GM23338 (cell line): ENCODE results near the gene NT5C2. TPM values are rescaled to one million over a fixed set of nuclear protein-coding genes. Genes with fewer than 3 reads are reported as not detected.

Experiments
- ATAC-seq: fragments of 200-7000 bp; cut with Tn5 transposase; 3 replicates; pipeline ENCODE4 v1.9.1; 2020
- DNase-seq: peaks from one replicate; pipeline ENCODE4 v3.0.0-alpha.2; 2015; ENCODE audit warnings: low spot score
- H2AFZ ChIP-seq: fragments of 200-600 bp; sonication (generic); 2 replicates; pipeline ENCODE4 v1.8.0; 2016; ENCODE audit warnings: antibody characterized with exemption, mild to moderate bottlenecking, moderate library complexity
- H3F3A ChIP-seq: fragments of 200-600 bp; sonication (generic); replicated peaks from 2 replicates; pipeline ENCODE4 v1.8.0; 2017; ENCODE audit warnings: antibody characterized with exemption, mixed run types, low read depth
- H3K27ac ChIP-seq: fragments of 200-600 bp; sonication (generic); 2 replicates; pipeline ENCODE4 v1.6.1; 2016; ENCODE audit warnings: low read depth
- H3K27me3 ChIP-seq: fragments of 200-600 bp; sonication (generic); 2 replicates; pipeline ENCODE4 v1.8.0; 2016; ENCODE audit warnings: mild to moderate bottlenecking, mixed run types, moderate library complexity; ENCODE audit not compliant: insufficient read depth
- H3K36me3 ChIP-seq: fragments of 200-600 bp; sonication (generic); 2 replicates; pipeline ENCODE4 v1.8.0; 2016; ENCODE audit warnings: mild to moderate bottlenecking; ENCODE audit not compliant: insufficient read depth
- H3K4me1 ChIP-seq: fragments of 200-600 bp; sonication (generic); 2 replicates; pipeline ENCODE4 v1.8.0; 2016; ENCODE audit warnings: mild to moderate bottlenecking, moderate library complexity; ENCODE audit not compliant: insufficient read depth
- H3K4me2 ChIP-seq: fragments of 200-600 bp; sonication (generic); 2 replicates; pipeline ENCODE4 v1.7.1; 2017; ENCODE audit warnings: mixed run types
- H3K4me3 ChIP-seq: fragments of 200-600 bp; sonication (generic); 2 replicates; pipeline ENCODE4 v1.6.1; 2016; ENCODE audit warnings: mixed run types
- H3K79me2 ChIP-seq: fragments of 200-600 bp; sonication (generic); replicated peaks from 2 replicates; pipeline ENCODE4 v1.8.0; 2017; ENCODE audit warnings: mild to moderate bottlenecking; ENCODE audit not compliant: insufficient read depth
- H3K9me2 ChIP-seq: fragments of 200-600 bp; sonication (generic); 2 replicates; pipeline ENCODE4 v1.8.0; 2017; ENCODE audit not compliant: insufficient read depth
- H4K20me1 ChIP-seq: fragments of 200-600 bp; sonication (generic); replicated peaks from 2 replicates; pipeline ENCODE4 v1.8.0; 2017; ENCODE audit warnings: mild to moderate bottlenecking; ENCODE audit not compliant: insufficient read depth
- H3K27ac Mint-ChIP-seq: 2 replicates; pipeline ENCODE4 v1.8.0; 2020; ENCODE audit warnings: inconsistent platforms, mild to moderate bottlenecking, moderate library complexity, mixed read lengths
- H3K27me3 Mint-ChIP-seq: 3 replicates; pipeline ENCODE4 v1.8.0; 2022; ENCODE audit warnings: low read depth, mild to moderate bottlenecking, moderate library complexity, mixed read lengths, inconsistent platforms; ENCODE audit not compliant: insufficient read depth, poor library complexity
- H3K36me3 Mint-ChIP-seq: 3 replicates; pipeline ENCODE4 v1.8.0; 2021; ENCODE audit warnings: low read depth, mild to moderate bottlenecking, inconsistent platforms, moderate library complexity, mixed read lengths
- H3K4me1 Mint-ChIP-seq: 3 replicates; pipeline ENCODE4 v1.8.0; 2020; ENCODE audit warnings: mild to moderate bottlenecking, inconsistent platforms, mixed read lengths
- H3K4me3 Mint-ChIP-seq: 3 replicates; pipeline ENCODE4 v1.8.0; 2021; ENCODE audit warnings: moderate library complexity, mild to moderate bottlenecking, inconsistent platforms, mixed read lengths
- H3K9me3 Mint-ChIP-seq: 3 replicates; pipeline ENCODE4 v1.8.0; 2020; ENCODE audit warnings: moderate library complexity, mild to moderate bottlenecking, inconsistent platforms, mixed read lengths
- CREB1 ChIP-seq: fragments of 250-450 bp; sonication (Bioruptor Pico); IDR thresholded peaks from 2 replicates; pipeline ENCODE4 v1.5.0; 2020; ENCODE audit warnings: low read depth, mild to moderate bottlenecking, moderate library complexity
- ETS1 ChIP-seq: IDR thresholded peaks from 2 replicates; pipeline ENCODE4 v1.6.1; 2016; ENCODE audit warnings: antibody characterized with exemption
- EZH2 ChIP-seq: fragments of 200-600 bp; sonication (generic); IDR thresholded peaks from one replicate; pipeline ENCODE4 v1.8.0; 2017; ENCODE audit warnings: antibody characterized with exemption, mild to moderate bottlenecking, low read depth; ENCODE audit not compliant: unreplicated experiment
- EZH2phosphoT487 ChIP-seq: fragments of 200-600 bp; sonication (generic); IDR thresholded peaks from one replicate; pipeline ENCODE4 v1.8.1; 2018; ENCODE audit warnings: antibody characterized with exemption; ENCODE audit not compliant: unreplicated experiment
- JUNB ChIP-seq: IDR thresholded peaks from one replicate; pipeline ENCODE4 v1.6.1; 2016; ENCODE audit warnings: antibody characterized with exemption; ENCODE audit not compliant: unreplicated experiment
- NANOG ChIP-seq: IDR thresholded peaks from 2 replicates; pipeline ENCODE4 v1.6.1; 2016; ENCODE audit warnings: antibody characterized with exemption, borderline replicate concordance
- POLR2AphosphoS5 ChIP-seq: IDR thresholded peaks from 2 replicates; pipeline ENCODE4 v1.6.1; 2016; ENCODE audit warnings: antibody characterized with exemption, low read depth
- STAT1 ChIP-seq: IDR thresholded peaks from one replicate; pipeline ENCODE4 v1.6.1; 2016; ENCODE audit warnings: antibody characterized with exemption; ENCODE audit not compliant: unreplicated experiment
- ZNF114 ChIP-seq: fragments of 250-450 bp; sonication (Bioruptor Pico); IDR thresholded peaks from 2 replicates; pipeline ENCODE4 v1.5.0; 2020; ENCODE audit warnings: mild to moderate bottlenecking, moderate library complexity
- polyA plus RNA-seq: library from polyadenylated mRNA; unstranded; fragments of >200 nt; fragmentation: Nextera tagmentation; extraction: Ambion mirVana; gene quantifications from 2 replicates; pipeline ENCODE4 v1.2.1, GENCODE V29; 2016
- total RNA-seq: library from RNA; depleted of rRNA; stranded (reverse); fragments of >200 nt; shearing (Covaris generic); gene quantifications from 2 replicates; pipeline ENCODE4 v1.2.3, GENCODE V29; 2014
- TF ChIP-seq, protein P1 (sequence below), 2 experiments: fragments of 200-600 bp in 1 of 2; sonication (generic) in 1 of 2; conservative IDR thresholded peaks; 2 replicates each; pipeline versions ENCODE4 v1.5.1 to v1.6.1; 2016 to 2017; ENCODE audit warnings: antibody characterized with exemption in 2 of 2, low read depth in 2 of 2, mild to moderate bottlenecking in 2 of 2, moderate library complexity in 1 of 2
- TF ChIP-seq, protein P2 (sequence below): IDR thresholded peaks from one replicate; pipeline ENCODE4 v1.6.1; 2018; ENCODE audit warnings: antibody characterized with exemption; ENCODE audit not compliant: unreplicated experiment

Gene NT5C2
- total and polyA plus RNA-seq, 2 experiments from 2014 or later = 33.9 to 85.4 TPM

DNA sequence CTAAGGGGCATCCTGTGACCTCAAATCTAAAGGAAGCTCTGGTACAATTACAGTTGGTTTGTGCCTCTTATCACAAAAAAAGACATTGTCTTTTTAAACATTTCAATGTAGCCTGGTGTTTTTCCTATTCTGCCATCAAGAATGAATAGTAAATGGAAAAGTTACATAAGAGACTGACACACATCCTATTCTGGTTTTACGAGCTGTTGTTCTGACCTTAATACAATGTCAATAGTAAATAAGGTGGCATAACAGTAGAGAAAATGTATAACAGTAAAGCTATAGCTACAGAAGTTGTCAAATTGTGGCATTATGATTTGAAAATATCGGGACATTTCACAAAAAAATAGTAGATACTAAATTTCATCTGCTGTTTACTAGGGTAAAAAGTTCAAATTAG, 88.4 kb downstream of the NT5C2 start (continued):
- TF ChIP-seq ETS1 = no peak
- no peak for TF ChIP-seq CREB1 (CRISPR knock-in tag)
- no peak for TF ChIP-seq EZH2phosphoT487
- TF ChIP-seq, protein P1, sequence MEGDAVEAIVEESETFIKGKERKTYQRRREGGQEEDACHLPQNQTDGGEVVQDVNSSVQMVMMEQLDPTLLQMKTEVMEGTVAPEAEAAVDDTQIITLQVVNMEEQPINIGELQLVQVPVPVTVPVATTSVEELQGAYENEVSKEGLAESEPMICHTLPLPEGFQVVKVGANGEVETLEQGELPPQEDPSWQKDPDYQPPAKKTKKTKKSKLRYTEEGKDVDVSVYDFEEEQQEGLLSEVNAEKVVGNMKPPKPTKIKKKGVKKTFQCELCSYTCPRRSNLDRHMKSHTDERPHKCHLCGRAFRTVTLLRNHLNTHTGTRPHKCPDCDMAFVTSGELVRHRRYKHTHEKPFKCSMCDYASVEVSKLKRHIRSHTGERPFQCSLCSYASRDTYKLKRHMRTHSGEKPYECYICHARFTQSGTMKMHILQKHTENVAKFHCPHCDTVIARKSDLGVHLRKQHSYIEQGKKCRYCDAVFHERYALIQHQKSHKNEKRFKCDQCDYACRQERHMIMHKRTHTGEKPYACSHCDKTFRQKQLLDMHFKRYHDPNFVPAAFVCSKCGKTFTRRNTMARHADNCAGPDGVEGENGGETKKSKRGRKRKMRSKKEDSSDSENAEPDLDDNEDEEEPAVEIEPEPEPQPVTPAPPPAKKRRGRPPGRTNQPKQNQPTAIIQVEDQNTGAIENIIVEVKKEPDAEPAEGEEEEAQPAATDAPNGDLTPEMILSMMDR (conservative IDR thresholded peaks at IDR 0.05; ENCODE audit: low read depth in 2 of 2) = no peak
- no peak for TF ChIP-seq JUNB
- no peak for TF ChIP-seq STAT1
- TF ChIP-seq ZNF114 (CRISPR knock-in tag) = no peak
- TF ChIP-seq, protein P2, sequence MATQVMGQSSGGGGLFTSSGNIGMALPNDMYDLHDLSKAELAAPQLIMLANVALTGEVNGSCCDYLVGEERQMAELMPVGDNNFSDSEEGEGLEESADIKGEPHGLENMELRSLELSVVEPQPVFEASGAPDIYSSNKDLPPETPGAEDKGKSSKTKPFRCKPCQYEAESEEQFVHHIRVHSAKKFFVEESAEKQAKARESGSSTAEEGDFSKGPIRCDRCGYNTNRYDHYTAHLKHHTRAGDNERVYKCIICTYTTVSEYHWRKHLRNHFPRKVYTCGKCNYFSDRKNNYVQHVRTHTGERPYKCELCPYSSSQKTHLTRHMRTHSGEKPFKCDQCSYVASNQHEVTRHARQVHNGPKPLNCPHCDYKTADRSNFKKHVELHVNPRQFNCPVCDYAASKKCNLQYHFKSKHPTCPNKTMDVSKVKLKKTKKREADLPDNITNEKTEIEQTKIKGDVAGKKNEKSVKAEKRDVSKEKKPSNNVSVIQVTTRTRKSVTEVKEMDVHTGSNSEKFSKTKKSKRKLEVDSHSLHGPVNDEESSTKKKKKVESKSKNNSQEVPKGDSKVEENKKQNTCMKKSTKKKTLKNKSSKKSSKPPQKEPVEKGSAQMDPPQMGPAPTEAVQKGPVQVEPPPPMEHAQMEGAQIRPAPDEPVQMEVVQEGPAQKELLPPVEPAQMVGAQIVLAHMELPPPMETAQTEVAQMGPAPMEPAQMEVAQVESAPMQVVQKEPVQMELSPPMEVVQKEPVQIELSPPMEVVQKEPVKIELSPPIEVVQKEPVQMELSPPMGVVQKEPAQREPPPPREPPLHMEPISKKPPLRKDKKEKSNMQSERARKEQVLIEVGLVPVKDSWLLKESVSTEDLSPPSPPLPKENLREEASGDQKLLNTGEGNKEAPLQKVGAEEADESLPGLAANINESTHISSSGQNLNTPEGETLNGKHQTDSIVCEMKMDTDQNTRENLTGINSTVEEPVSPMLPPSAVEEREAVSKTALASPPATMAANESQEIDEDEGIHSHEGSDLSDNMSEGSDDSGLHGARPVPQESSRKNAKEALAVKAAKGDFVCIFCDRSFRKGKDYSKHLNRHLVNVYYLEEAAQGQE = no peak

DNA sequence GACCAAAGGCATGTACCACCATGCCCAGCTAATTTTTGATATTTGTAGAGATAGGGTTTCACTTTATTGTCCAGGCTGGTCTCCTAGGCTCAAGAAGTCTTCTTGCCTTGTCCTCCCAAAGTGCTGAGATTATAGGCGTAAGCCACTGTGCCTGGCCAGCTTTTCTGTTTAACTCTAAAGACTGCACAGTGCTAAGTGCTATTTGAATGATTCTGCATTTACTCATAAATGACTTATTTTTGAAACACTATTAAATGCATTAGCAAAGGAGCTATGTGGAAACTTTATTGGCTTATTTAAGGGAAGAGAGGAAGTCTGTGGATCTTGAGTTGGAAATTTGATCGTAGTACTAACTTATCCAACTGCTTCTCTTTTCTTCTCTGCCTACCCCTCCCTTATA, 89.1 kb downstream of the NT5C2 start:
- H3K27ac ChIP-seq = no peak overlapping the region; the same call in 1 of the 2 replicates
- Mint-ChIP-seq H3K36me3 (peaks cover 11% of the 10 kb centered on the region; the same call in 1 of the 3 replicates), H3K9me3 (no peaks in the 10 kb centered on the region), H3K4me3 (no peak overlapping the region), H3K4me1 (peaks cover 11% of the 10 kb centered on the region), H3K27me3 (no peaks in the 10 kb centered on the region), H3K27ac (no peak overlapping the region)
- H3K9me2 ChIP-seq = no peaks in the 10 kb centered on the region
- H3K4me2 ChIP-seq = no peak overlapping the region
- no peaks in the 10 kb centered on the region for H3K27me3 ChIP-seq
- no peaks in the 10 kb centered on the region for H3F3A ChIP-seq
- TF ChIP-seq JUNB (no peak), EZH2 (no peak), POLR2AphosphoS5 (no peak), ETS1 (no peak), ZNF114 (CRISPR knock-in tag) (no peak), STAT1 (no peak), NANOG (no peak), CREB1 (CRISPR knock-in tag) (no peak)
- TF ChIP-seq, protein P1 (conservative IDR thresholded peaks at IDR 0.05; ENCODE audit: low read depth in 2 of 2) = no peak
- DNase-seq = no peak
- H3K4me3 ChIP-seq = no peak overlapping the region
- H3K4me1 ChIP-seq = peaks cover 7% of the 10 kb centered on the region; the same call in 1 of the 2 replicates
- 0 out of 2 replicates have a peak, but pooled peaks cover 2% of the 10 kb centered on the region for H4K20me1 ChIP-seq
- no peak overlapping the region for H2AFZ ChIP-seq
- H3K36me3 ChIP-seq = peaks cover 3% of the 10 kb centered on the region
- ATAC-seq = no peak
- H3K79me2 ChIP-seq = no peaks in the 10 kb centered on the region
